Activated T-helper 1 cell treated with anti-CD3 and anti-CD28 coated beads, Interleukin-12 subunit alpha, Interleukin-12 subunit beta, Interleukin-2, Interleukin-4 antibody, amounts not matched to agents 30 ng/mL and 10 ng/mL and 1 ng/mL, durations not matched to agents 14 hours and 24 hours and 36 hours (primary cell): ENCODE data around the gene GFPT2. TPM values are rescaled to one million over a fixed set of nuclear protein-coding genes. Genes with fewer than 3 reads are reported as not detected.
A peak's percentile ranks its signal among the peaks of the same experiment; 100 is the strongest.

Experiments
- DNase-seq: peaks from one replicate; pipeline ENCODE4 v3.0.0; 2021; ENCODE audit warnings: low spot score
- H3K27ac Mint-ChIP-seq: one replicate; pipeline ENCODE4 v1.8.0; 2021; ENCODE audit warnings: mild to moderate bottlenecking, mixed read lengths
- H3K27me3 Mint-ChIP-seq: one replicate; pipeline ENCODE4 v1.8.0; 2022; ENCODE audit warnings: mild to moderate bottlenecking, moderate library complexity, mixed read lengths; ENCODE audit not compliant: insufficient read depth
- H3K36me3 Mint-ChIP-seq: one replicate; pipeline ENCODE4 v1.8.0; 2021; ENCODE audit warnings: low read depth, mixed read lengths
- H3K4me1 Mint-ChIP-seq: one replicate; pipeline ENCODE4 v1.8.0; 2021; ENCODE audit warnings: low read depth, mixed read lengths
- H3K4me3 Mint-ChIP-seq: one replicate; pipeline ENCODE4 v1.8.0; 2021; ENCODE audit warnings: mild to moderate bottlenecking, moderate library complexity, mixed read lengths
- H3K9me3 Mint-ChIP-seq: one replicate; pipeline ENCODE4 v1.8.0; 2021; ENCODE audit warnings: mixed read lengths
- intact Hi-C: fragments of 100-400 bp; cut with micrococcal nuclease; formaldehyde crosslinking; loops from one replicate; pipeline ENCODE4 v1.15.1; 2024
- total RNA-seq: library from RNA; stranded (reverse); gene quantifications from 2 replicates; pipeline ENCODE4 v1.2.3, GENCODE V29; 2022

The GFPT2 gene
- total RNA-seq, 1 donor from 2014 or later: 1.1 TPM

DNA sequence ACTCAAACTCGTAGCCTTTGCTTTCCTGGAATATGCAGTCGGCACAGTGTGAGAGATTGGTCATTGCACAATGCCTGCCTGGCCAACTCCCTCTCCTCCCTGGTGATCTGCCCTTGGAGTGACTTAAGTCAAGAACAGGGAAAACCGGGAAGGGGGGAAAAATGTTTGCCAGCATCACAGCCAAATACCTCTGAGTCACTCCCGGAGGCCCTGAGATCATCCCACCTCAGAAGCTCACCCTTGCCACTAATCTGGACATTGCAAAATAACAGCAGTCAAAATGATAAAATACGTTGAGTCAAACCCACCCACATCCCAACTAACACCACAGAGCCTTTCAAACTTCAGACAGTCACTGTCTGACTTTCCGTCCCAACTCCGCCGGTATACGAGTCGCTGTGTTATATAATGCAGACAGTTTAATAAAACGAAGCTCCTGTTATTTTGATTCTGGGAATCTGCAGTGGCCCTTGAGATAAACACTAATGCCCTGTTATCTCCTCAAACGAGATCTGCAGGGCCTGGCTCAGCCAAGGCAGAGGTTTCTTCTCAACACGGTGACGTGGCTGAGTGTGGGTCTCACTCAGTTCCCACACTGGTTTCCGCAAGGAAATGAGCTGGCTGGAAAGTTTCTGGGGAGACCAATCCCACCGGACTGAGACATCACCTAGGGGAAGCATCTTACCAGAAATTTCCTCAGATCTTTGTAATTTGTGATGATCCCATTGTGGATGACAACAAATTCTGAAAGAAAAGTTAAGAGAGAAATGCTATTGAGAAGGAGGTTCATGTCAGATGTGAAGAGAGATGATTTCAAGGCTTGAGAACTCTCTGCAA lies 22.1 kb downstream of the GFPT2 start:
- Mint-ChIP-seq H3K27ac (no peak overlapping the region), H3K27me3 (peaks cover 19% of the 10 kb centered on the region)
- intact Hi-C loops: no loop called here

DNA sequence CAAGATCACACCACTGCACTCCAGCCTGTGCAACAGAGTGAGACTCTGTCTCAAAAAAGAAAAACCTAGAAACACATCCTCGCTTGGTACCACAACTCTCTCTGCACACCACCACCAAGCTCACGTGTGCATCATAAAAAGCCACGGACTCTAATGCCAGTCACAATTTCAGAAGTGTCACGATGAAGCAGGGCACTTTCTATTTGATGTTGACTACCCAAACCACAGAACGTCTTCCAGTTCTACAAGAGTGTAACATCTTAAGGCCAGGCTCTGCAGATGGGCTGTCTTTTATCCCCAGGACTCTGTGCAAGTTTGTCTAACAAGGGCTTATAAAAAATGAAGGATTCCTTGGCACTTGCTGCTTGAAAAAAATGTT lies 22.9 kb downstream of the GFPT2 start:
- intact Hi-C loops: no loop called here
- Mint-ChIP-seq H3K27ac (no peak overlapping the region), H3K27me3 (peaks cover 23% of the 10 kb centered on the region), H3K36me3 (no peaks in the 10 kb centered on the region), H3K4me3 (no peak overlapping the region), H3K9me3 (no peaks in the 10 kb centered on the region), H3K4me1 (no peaks in the 10 kb centered on the region)
- no peak for DNase-seq

More for the DNA sequence above, 22.1 kb downstream of the GFPT2 start:
- DNase-seq: no peak
- Mint-ChIP-seq H3K36me3 (no peaks in the 10 kb centered on the region), H3K9me3 (no peaks in the 10 kb centered on the region), H3K4me1 (no peaks in the 10 kb centered on the region), H3K4me3 (no peak overlapping the region)

DNA sequence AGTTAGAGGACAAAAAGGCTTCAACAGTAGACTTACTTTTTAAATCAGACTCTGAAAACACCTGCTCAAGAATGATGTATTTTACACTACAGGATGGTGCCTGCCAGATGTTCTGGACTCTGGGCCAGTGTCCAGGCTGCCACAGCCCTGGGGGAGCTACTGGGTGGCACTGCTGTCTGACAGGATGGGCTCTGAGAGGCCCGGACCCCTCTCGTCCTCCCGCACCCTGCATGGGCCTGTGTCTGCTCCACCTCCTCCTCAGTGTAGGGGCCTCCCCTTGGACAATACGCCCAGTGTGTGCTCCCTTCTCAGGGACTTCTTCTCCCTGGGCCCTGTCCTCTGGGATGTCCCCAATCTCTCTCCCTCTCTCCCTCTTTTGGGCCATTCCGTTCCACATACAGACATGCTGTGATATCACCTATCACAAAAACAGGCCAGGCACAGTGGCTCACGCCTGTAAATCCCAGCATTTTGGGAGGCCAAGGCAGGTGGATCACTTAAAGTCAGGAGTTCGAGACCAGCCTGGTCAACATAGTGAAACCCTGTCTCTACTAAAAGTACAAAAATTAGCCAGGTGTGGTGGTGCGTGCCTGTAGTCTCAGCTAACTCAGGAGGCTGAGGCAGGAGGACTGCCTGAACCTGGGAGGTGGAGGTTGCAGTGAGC lies 23.4 kb downstream of the GFPT2 start:
- peaks cover 26% of the 10 kb centered on the region for H3K27me3 Mint-ChIP-seq
- H3K36me3 Mint-ChIP-seq: no peaks in the 10 kb centered on the region
- no peaks in the 10 kb centered on the region for H3K4me1 Mint-ChIP-seq
- intact Hi-C loops: loop anchor here (5.0 kb wide), 1 partner anchor 127 kb away; no protein-coding TSS in a partner anchor
- DNase-seq: no peak
- H3K27ac Mint-ChIP-seq: no peak overlapping the region
- no peaks in the 10 kb centered on the region for H3K9me3 Mint-ChIP-seq
- H3K4me3 Mint-ChIP-seq: no peak overlapping the region

DNA sequence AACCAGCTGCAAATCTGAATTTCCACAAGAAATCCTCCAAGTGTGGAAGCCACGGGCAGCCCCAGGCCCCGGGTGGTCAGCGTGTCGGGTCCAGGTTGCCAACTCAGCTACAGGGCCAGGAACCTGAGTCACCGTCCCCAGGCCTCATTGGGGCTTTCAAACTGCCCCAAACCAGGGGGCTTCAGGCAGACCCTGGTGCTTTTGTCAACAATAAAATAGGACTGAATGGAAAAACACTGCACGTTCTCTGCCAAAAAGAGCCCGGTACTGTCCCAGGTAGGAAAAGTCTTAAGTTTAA lies 24.0 kb downstream of the GFPT2 start:
- Mint-ChIP-seq H3K36me3 (no peaks in the 10 kb centered on the region), H3K4me3 (no peak overlapping the region), H3K4me1 (no peaks in the 10 kb centered on the region), H3K27ac (no peak overlapping the region), H3K27me3 (peaks cover 26% of the 10 kb centered on the region), H3K9me3 (no peaks in the 10 kb centered on the region)
- no peak for DNase-seq
- intact Hi-C loops: loop anchor here (5.0 kb wide), 1 partner anchor 127 kb away; no protein-coding TSS in a partner anchor

DNA sequence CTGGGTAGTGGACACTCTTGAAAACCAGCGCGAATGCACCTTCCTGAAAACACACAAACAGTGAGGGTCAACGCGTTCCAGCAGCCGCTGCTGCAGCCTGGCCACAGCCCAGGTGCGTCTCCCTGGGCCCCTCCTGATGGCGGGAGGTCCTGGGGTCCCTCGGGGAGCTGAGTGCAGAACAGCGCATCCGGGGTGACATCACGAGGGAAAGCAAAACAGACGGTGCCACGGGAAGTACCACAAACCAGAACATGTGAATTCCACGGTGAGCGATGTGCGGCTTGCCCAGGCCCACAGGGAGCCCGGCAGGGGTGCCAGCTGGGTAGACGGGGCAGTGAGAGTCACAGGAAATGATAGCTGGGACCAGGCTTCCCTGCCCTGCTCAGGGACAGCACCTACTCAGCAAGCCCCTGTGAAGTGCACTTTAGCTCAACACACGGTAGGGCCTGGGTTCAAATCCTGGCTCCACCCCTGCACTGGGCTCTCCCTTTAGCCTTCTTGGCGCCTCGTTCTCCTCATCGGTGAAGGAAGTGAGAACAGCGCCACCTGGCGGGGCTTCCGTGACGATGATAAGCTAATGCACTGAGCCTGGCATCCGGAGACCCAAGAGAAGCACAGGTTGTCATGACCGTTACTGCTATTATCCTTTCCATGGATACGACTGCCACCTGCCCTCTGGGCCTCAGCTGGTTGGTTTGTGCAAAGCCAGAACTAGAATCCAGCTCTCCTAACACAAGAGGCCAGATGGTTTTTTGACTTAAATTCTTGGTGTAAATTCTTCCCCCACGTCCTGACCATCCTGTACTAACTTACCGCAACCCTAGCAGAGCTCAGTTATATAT lies 24.6 kb downstream of the GFPT2 start:
- Mint-ChIP-seq H3K9me3 (no peaks in the 10 kb centered on the region), H3K27me3 (peaks cover 24% of the 10 kb centered on the region), H3K36me3 (no peaks in the 10 kb centered on the region), H3K4me3 (no peak overlapping the region), H3K27ac (no peak overlapping the region), H3K4me1 (no peaks in the 10 kb centered on the region)
- intact Hi-C loops: loop anchor here (1.0 to 5.0 kb wide), 2 partner anchors 35 to 126 kb away; no protein-coding TSS in a partner anchor
- peak; percentile 67 for DNase-seq

DNA sequence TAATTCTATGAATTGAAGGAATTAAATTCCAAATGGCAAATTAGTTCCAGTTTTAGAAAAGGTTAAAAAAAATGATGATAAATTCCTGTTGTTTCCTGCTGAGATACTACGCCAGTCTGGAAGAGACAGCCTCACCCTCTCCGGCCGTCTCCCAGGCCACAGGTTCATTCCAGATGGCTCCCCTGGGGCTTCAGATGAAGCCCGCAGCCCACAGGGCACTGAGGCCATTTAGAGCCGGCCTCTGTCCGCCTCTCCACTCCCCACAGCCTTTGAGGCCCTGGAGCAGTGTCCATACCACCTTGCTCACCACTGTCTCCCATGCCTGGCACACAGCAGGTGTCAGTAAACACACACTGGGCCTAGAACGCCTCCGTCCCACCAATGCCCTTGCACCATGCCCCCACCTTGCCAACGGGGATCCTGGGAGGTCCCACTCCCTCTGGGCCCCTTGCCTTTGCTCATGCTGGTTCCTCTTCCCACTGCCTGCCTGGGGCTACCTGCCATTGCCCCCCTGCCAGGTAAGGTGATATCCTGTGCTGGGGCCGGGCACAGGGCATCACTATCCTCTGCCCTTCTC lies 26.1 kb downstream of the GFPT2 start:
- no peaks in the 10 kb centered on the region for H3K9me3 Mint-ChIP-seq
- H3K27me3 Mint-ChIP-seq: peaks cover 19% of the 10 kb centered on the region
- no peak for DNase-seq
- intact Hi-C loops: loop anchor here (5.0 kb wide), 1 partner anchor 125 kb away; no protein-coding TSS in a partner anchor
- H3K36me3 Mint-ChIP-seq: no peaks in the 10 kb centered on the region
- no peak overlapping the region for H3K27ac Mint-ChIP-seq
- no peak overlapping the region for H3K4me3 Mint-ChIP-seq
- no peaks in the 10 kb centered on the region for H3K4me1 Mint-ChIP-seq

DNA sequence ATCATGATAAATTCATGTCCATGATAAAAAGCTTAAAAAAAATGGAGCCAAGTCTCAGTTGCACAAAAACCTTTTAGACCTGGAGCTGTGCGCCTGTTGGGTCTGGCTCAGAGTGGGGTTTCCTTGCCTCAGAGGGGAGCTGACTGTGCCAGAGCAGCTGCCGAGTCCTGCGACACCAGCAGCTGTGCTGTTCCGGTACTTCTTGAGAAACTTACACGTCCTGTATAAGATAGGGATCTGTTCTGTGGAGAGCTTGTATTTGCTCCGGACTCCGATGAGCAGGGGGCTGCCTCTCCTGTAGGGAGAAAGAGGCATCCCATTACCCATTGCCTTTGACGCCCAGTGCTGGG lies 28.6 kb downstream of the GFPT2 start:
- H3K9me3 Mint-ChIP-seq: no peaks in the 10 kb centered on the region
- no peak overlapping the region for H3K27ac Mint-ChIP-seq
- intact Hi-C loops: no loop called here
- peaks cover 7% of the 10 kb centered on the region for H3K27me3 Mint-ChIP-seq
- no peaks in the 10 kb centered on the region for H3K4me1 Mint-ChIP-seq
- H3K4me3 Mint-ChIP-seq: no peak overlapping the region
- no peaks in the 10 kb centered on the region for H3K36me3 Mint-ChIP-seq
- no peak for DNase-seq

DNA sequence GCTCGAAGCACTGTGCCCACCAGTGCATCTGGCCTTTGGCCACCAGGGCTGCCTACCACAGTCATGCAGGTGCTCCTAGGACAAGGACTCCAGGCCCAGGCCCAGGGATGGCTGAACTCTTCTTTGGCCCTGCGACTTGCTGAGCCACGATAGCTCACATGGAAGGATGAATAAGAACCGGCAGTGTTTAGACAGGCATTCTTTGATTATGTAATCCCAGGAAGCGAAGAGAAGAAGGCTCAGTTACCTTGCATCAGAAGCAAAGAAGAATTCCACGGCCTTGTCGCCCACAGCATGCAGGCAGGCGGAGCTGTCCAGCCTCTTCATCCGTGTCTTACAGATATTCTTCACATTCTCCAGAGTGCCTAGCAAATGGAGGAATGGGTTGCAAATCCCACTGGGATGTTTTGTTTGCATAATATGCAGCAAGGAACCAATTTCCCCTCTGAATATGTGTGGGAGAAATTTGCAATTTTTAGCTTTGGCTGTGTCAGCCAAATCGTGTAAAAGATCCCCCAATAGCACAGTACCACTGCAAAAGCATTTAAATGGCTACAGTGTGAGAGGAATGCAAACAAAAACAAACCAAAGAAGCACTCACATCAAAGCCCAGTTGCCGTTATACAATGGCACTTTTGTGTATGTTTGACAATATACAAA lies 29.1 kb downstream of the GFPT2 start:
- H3K36me3 Mint-ChIP-seq: no peaks in the 10 kb centered on the region
- H3K27me3 Mint-ChIP-seq: peaks cover 7% of the 10 kb centered on the region
- H3K4me1 Mint-ChIP-seq: no peaks in the 10 kb centered on the region
- no peak for DNase-seq
- intact Hi-C loops: no loop called here
- H3K27ac Mint-ChIP-seq: no peak overlapping the region
- no peak overlapping the region for H3K4me3 Mint-ChIP-seq
- H3K9me3 Mint-ChIP-seq: no peaks in the 10 kb centered on the region

DNA sequence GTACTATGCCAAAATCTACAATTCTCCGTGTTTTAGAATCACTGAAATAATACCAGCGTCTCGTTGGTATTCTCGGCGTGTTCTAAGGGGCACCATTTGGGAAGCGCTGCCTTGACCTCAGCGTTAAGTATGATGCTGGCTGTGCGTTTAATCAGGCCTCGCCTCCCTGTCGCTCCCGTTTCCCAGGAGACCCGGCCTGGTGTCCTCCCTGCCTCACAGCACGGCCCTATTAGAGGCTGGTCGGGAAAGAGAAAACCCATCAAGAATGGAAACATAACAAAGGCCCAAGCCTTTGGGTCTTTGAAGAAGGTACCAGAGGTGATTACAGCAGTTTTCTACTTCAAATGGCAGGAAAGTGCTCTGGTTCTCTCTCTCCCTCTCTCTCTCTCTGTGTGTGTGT lies 30.0 kb downstream of the GFPT2 start:
- H3K27ac Mint-ChIP-seq: no peak overlapping the region

DNA sequence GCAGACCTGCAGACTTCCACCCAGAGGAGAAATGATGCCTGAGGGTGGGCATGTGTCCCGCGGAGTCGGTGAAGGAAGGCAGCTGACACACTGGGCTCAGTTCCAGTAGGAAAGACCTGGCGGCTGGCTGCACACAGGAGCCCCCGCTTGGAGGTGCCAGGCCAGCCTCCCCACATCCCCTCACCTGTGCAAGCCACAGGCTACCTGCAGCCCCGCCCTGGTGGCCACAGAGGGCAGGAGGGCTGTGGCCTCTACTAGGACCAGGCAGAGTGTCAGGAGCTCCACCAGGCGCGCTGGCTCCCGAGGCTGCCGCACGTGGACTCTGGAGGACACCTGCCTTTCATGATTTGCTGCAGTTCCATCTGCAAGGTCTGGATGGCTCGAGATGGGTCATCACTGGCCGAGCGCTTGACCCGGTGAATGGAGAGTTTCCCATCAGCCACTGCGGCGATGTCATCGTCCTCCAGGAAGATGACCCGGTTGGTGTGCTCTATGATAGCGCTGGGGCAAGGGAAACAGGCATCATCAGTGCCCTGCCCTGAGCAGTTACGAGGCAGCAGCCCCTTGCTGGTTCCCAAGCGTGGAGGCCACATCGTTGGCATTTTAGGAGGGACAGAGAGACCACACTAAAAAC lies 34.6 kb downstream of the GFPT2 start:
- H3K36me3 Mint-ChIP-seq: no peaks in the 10 kb centered on the region
- intact Hi-C loops: no loop called here
- DNase-seq: no peak
- no peaks in the 10 kb centered on the region for H3K27me3 Mint-ChIP-seq
- no peaks in the 10 kb centered on the region for H3K9me3 Mint-ChIP-seq
- no peak overlapping the region for H3K4me3 Mint-ChIP-seq
- no peaks in the 10 kb centered on the region for H3K4me1 Mint-ChIP-seq
- H3K27ac Mint-ChIP-seq: no peak overlapping the region

More for the DNA sequence above, 30.0 kb downstream of the GFPT2 start:
- H3K4me1 Mint-ChIP-seq: no peaks in the 10 kb centered on the region
- intact Hi-C loops: no loop called here
- no peak for DNase-seq
- no peaks in the 10 kb centered on the region for H3K9me3 Mint-ChIP-seq
- peaks cover 7% of the 10 kb centered on the region for H3K27me3 Mint-ChIP-seq
- no peaks in the 10 kb centered on the region for H3K36me3 Mint-ChIP-seq
- no peak overlapping the region for H3K4me3 Mint-ChIP-seq

DNA sequence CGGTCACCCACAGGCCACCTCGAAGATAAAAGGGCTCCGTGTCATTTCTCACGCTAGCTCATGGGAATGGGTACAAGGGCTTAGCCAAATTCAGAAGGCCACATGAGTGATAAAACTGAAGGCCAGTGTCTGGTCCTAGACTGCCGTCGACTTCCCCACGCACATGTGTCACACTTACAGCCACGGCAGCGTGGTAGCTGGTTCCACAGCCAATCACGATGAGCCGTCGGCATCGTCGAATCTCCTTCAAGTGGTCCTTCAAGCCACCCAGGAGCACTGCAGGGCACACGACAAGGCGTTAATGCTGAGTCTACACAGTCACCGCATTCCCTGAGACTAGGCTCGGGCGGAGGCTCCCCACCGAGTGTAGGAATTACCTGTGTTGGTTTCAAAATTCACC lies 36.5 kb downstream of the GFPT2 start:
- no peaks in the 10 kb centered on the region for H3K9me3 Mint-ChIP-seq
- no peaks in the 10 kb centered on the region for H3K27me3 Mint-ChIP-seq
- H3K4me3 Mint-ChIP-seq: no peak overlapping the region
- intact Hi-C loops: no loop called here
- no peaks in the 10 kb centered on the region for H3K4me1 Mint-ChIP-seq
- H3K27ac Mint-ChIP-seq: no peak overlapping the region
- no peak for DNase-seq
- no peaks in the 10 kb centered on the region for H3K36me3 Mint-ChIP-seq

DNA sequence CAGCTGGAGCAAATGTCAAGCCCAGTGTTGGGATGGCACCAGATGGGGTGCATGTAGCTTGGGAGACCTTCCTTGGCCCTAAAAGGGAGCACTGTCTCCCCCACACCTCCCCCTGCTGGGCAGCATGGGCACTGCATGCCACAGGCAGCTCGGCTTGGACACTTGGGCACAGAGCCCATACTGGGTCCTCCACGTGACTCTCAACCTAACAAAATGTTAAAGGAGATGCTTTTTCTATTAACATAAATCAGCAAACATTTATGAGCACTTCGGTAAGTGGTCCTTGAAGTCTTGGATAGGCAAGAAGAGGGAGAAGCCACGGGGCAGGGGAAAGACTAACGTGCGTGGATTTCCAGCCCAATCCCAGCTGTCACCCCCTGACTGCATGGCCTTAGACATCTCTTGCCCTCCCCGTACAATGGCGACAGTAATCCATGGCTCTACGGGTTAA lies 37.3 kb downstream of the GFPT2 start:
- intact Hi-C loops: loop anchor here (1.0 kb wide), 2 partner anchors 22 to 188 kb away; no protein-coding TSS in a partner anchor
- Mint-ChIP-seq H3K4me3 (no peak overlapping the region), H3K27ac (no peak overlapping the region), H3K27me3 (no peaks in the 10 kb centered on the region), H3K4me1 (no peaks in the 10 kb centered on the region), H3K36me3 (no peaks in the 10 kb centered on the region), H3K9me3 (no peaks in the 10 kb centered on the region)
- DNase-seq: peak; percentile 55
